ENCODE results near the gene RABL3.
"Not testable (repeated sequence)": the region's sequence is repeated elsewhere in the genome, so short reads cannot be mapped to it uniquely, and the experiment has no call there.

RABL3 gene

DNA sequence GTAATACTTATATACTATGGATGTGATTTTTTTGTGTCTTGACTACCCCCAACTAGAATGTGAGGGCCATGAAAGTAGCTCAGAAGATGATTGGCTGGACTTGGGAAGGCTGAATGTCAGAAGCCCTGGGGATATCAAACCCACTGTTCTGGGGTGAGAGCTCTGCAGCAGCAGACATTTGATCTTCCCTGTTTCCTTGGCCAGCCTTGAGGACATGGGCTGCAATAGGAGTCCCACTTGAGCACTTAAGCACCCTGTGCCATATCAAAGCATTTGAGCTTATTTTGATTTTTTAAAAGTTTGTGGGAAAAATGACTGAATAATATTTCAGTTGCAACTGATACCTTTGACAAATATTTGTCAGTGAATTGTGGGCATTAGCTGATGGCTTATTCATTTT is 21.9 kb upstream of the RABL3 start:
- peaks cover 43% of the 10 kb centered on the region for H3K4me1 Mint-ChIP-seq (ENCODE audit: low read depth)
- no peaks in the 10 kb centered on the region for H3K9me3 Mint-ChIP-seq
- H3K27ac Mint-ChIP-seq: peak overlapping the region; percentile 35

DNA sequence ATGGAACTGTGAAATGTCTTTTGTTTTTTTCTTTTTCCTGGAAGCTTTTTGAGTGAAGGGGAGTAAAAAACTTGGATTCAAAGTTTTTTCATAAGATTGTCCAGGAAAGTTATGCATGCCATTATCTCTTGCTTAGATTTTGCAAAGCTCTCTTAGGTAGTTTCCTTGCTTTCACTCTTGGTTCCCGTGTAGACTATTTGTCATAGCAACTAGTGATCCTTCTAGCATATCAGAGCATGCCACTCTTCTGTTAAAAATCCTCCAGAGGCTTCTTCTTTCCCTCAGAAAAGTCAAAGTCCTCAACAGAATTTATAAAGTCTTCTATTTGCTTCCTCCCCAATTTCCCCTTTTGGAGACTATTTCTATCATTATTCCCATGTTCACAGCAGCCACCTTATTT is 21.3 kb upstream of the RABL3 start:
- no peaks in the 10 kb centered on the region for H3K27me3 Mint-ChIP-seq
- H3K4me1 Mint-ChIP-seq (ENCODE audit: low read depth): peaks cover 47% of the 10 kb centered on the region

More for the DNA sequence above, 21.9 kb upstream of the RABL3 start:
- Mint-ChIP-seq H3K36me3 (ENCODE audit: low read depth) (peaks cover 25% of the 10 kb centered on the region), H3K4me3 (no peak overlapping the region), H3K27me3 (no peaks in the 10 kb centered on the region)
- intact Hi-C loops (cut with micrococcal nuclease): no loop called here

DNA sequence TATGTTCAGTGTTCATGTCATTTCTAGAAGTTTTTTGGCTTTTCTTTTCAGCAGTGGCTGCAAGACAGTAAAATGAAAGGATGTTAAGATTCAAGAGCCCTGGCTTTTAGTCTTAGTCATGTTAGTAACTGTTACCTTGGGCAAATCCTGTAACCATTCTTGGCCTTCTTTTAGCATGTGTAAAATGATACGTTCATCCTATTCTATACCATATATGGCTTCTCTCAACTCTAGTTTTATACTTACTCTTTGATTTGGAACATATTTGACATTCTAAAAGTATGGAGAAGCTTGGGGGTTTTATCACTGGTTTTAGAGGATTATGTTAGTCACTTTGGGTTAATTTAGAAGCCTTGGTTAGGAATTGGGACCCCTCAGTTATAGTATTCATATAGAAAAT is 20.3 kb upstream of the RABL3 start:
- Mint-ChIP-seq H3K27ac (no peak overlapping the region), H3K9me3 (no peaks in the 10 kb centered on the region), H3K36me3 (ENCODE audit: low read depth) (peaks cover 33% of the 10 kb centered on the region), H3K4me3 (no peak overlapping the region), H3K27me3 (no peaks in the 10 kb centered on the region), H3K4me1 (ENCODE audit: low read depth) (peaks cover 39% of the 10 kb centered on the region)
- intact Hi-C loops (cut with micrococcal nuclease): no loop called here

More for the DNA sequence above, 21.3 kb upstream of the RABL3 start:
- H3K27ac Mint-ChIP-seq: peak overlapping the region; percentile 35
- no peaks in the 10 kb centered on the region for H3K9me3 Mint-ChIP-seq
- intact Hi-C loops (cut with micrococcal nuclease): no loop called here
- H3K36me3 Mint-ChIP-seq (ENCODE audit: low read depth): peaks cover 31% of the 10 kb centered on the region
- no peak overlapping the region for H3K4me3 Mint-ChIP-seq

DNA sequence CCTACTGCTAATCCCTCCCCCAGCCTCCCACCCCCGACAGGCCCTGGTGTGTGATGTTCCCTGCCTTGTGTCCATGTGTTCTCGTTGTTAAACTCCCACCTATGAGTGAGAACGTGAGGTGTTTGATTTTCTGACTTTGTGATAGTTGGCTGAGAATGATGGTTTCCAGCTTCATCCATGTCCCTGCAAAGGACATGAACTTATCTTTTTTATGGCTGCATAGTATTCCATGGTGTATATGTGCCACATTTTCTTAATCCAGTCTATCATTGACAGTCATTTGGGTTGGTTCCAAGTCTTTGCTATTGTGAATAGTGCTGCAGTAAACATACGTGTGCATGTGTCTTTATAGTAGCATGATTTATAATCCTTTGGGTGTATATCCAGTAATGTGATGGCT is 16.2 kb upstream of the RABL3 start:
- not testable (repeated sequence) for H3K9me3 Mint-ChIP-seq, H3K27me3 Mint-ChIP-seq, H3K27ac Mint-ChIP-seq, H3K4me3 Mint-ChIP-seq
- intact Hi-C loops (cut with micrococcal nuclease): loop anchor here (10.0 kb wide), 1 partner anchor 414 kb away; the partner anchor contains the start of gene LRRC58
- Mint-ChIP-seq H3K4me1 (ENCODE audit: low read depth) (peaks cover 35% of the 10 kb centered on the region), H3K36me3 (ENCODE audit: low read depth) (peaks cover 44% of the 10 kb centered on the region)

DNA sequence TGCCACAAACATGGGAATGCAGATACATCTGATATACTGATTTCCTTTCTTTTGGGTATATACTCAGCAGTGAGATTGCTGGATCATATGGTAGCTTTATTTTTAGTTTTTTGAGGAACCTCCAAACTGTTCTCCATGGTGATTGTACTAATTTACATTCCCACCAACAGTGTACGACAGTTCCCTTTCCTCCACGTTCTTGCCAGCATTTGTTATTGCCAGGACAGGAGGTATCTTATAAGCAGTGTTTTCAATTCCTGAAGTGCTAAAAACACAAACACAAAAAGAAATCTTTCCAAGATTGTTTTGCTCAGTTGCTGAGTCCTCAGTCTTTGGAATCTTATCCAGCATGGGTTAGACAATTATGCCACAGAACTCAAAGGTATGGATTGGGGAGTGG is 13.7 kb upstream of the RABL3 start:
- no peaks in the 10 kb centered on the region for H3K9me3 Mint-ChIP-seq
- peaks cover 35% of the 10 kb centered on the region for H3K4me1 Mint-ChIP-seq (ENCODE audit: low read depth)
- no peaks in the 10 kb centered on the region for H3K27me3 Mint-ChIP-seq
- intact Hi-C loops (cut with micrococcal nuclease): loop anchor here (10.0 kb wide), 1 partner anchor 411 kb away; the partner anchor contains the start of gene LRRC58
- peaks cover 60% of the 10 kb centered on the region for H3K36me3 Mint-ChIP-seq (ENCODE audit: low read depth)
- H3K4me3 Mint-ChIP-seq: no peak overlapping the region
- H3K27ac Mint-ChIP-seq: peak overlapping the region; percentile 32

DNA sequence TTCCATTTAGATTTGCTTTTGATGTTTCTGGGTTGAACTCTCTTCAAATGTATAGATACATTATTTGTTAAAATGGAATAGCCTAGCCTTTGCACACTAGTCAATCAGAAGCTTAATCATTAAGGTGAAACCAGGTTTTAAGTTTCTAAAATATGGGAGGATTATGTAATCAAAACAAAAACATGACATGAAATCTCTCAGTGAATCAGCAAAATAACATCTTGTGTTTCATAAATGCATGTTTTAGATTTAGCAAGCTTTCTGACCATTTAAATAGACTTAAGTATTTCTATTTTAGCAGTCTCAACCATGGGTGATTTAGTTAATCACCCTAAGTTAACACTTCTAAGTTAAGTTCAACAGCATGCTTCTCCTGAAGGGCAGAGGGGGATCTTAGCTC is 11.5 kb upstream of the RABL3 start:
- Mint-ChIP-seq H3K27me3 (no peaks in the 10 kb centered on the region), H3K36me3 (ENCODE audit: low read depth) (peaks cover 63% of the 10 kb centered on the region), H3K4me3 (no peak overlapping the region), H3K4me1 (ENCODE audit: low read depth) (peaks cover 19% of the 10 kb centered on the region), H3K27ac (no peak overlapping the region), H3K9me3 (no peaks in the 10 kb centered on the region)
- intact Hi-C loops (cut with micrococcal nuclease): loop anchor here (5.0 to 10.0 kb wide), 2 partner anchors 33 to 409 kb away; partner anchors contain the start of gene LRRC58

DNA sequence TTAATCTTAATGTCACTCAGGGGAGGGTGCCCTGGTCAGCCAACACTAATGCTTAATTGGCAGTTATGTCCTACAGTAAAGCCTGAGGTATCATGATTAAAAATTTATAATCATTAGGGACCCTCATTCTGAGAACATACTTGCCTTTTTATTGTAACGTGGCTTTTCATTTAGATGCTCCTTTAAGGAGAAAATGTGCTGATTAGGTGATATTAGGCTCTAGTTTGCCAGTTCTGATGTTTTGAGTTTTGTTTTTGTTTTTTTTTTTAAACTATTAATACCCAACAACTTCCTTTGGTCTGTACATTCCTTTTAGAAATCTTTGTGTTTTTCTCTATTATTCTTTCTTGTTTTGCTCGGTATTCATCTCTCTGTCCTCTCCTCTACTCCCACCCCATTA is 10.5 kb upstream of the RABL3 start:
- H3K27me3 Mint-ChIP-seq: no peaks in the 10 kb centered on the region
- intact Hi-C loops (cut with micrococcal nuclease): loop anchor here (5.0 to 10.0 kb wide), 2 partner anchors 34 to 408 kb away; partner anchors contain the start of gene LRRC58
- no peak overlapping the region for H3K4me3 Mint-ChIP-seq
- H3K36me3 Mint-ChIP-seq (ENCODE audit: low read depth): peaks cover 53% of the 10 kb centered on the region
- peaks cover 19% of the 10 kb centered on the region for H3K4me1 Mint-ChIP-seq (ENCODE audit: low read depth)
- no peaks in the 10 kb centered on the region for H3K9me3 Mint-ChIP-seq
- no peak overlapping the region for H3K27ac Mint-ChIP-seq

DNA sequence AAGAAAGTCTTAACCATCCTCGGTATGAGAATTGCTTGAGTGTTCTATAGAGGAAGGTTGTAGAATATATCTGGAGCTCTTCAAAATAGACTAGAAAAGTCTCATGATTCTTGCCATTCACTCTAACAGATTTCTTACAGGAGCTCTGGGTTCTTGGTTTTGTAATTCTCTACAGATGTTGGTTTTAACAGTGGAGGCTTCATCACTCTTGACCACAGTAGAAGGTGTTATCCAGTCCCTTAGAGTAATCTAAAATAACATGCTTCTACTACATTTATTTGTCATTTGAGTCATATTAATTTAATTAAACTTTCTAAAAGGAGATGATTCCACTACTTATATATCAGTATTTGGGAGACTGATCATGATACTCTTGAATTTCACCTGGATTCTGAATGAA is 9.9 kb upstream of the RABL3 start:
- Mint-ChIP-seq H3K36me3 (ENCODE audit: low read depth) (peaks cover 47% of the 10 kb centered on the region), H3K4me1 (ENCODE audit: low read depth) (peaks cover 19% of the 10 kb centered on the region), H3K9me3 (no peaks in the 10 kb centered on the region), H3K27ac (no peak overlapping the region), H3K4me3 (no peak overlapping the region), H3K27me3 (no peaks in the 10 kb centered on the region)
- intact Hi-C loops (cut with micrococcal nuclease): loop anchor here (5.0 to 10.0 kb wide), 2 partner anchors 35 to 407 kb away; partner anchors contain the start of gene LRRC58

DNA sequence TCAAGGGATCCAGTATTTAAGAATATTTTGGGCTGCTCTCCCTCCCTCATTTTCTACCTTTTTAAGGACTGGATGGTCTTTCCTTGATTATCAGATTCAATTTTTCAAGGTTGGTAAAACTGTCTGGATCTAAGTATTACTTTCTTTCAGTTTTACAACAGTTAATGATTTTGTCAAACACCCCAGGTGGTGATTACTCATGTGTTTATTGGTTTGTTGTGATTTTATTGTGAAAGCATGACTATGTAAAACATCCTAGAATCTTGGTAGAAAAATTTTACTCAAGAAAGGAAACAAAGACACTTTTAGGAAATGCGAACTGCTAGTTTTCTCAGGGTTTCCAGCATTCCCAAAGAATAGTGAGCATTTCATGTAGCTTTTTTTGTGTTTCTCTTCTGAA is 7.5 kb upstream of the RABL3 start:
- no peaks in the 10 kb centered on the region for H3K27me3 Mint-ChIP-seq
- no peak overlapping the region for H3K27ac Mint-ChIP-seq
- H3K4me1 Mint-ChIP-seq (ENCODE audit: low read depth): peaks cover 18% of the 10 kb centered on the region
- H3K4me3 Mint-ChIP-seq: no peak overlapping the region
- intact Hi-C loops (cut with micrococcal nuclease): loop anchor here (5.0 to 10.0 kb wide), 2 partner anchors 37 to 405 kb away; partner anchors contain the start of gene LRRC58
- H3K9me3 Mint-ChIP-seq: no peaks in the 10 kb centered on the region
- peaks cover 34% of the 10 kb centered on the region for H3K36me3 Mint-ChIP-seq (ENCODE audit: low read depth)

DNA sequence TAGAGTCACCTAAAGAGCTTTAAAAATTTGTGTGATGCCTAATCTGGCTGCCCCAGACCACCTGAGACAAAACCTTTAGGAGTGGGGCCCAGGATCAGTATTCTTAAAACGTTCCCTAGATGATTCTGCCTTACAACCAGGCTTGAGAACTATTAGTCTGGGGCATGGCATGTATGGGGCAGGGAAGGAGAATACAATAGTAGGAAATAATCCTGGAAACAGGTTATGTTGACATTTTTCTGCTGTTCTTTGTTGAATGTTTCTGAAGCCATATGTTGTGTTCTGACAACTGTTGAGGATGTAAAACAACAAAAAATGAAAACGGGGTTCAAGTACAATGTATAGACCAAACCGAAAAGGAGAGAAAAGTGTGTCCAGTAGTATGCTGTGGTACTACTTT is 3.1 kb upstream of the RABL3 start:
- H3K36me3 Mint-ChIP-seq (ENCODE audit: low read depth): peaks cover 28% of the 10 kb centered on the region
- no peak overlapping the region for H3K27ac Mint-ChIP-seq
- no peaks in the 10 kb centered on the region for H3K27me3 Mint-ChIP-seq
- peaks cover 34% of the 10 kb centered on the region for H3K4me1 Mint-ChIP-seq (ENCODE audit: low read depth)
- H3K4me3 Mint-ChIP-seq: no peak overlapping the region
- H3K9me3 Mint-ChIP-seq: no peaks in the 10 kb centered on the region
- intact Hi-C loops (cut with micrococcal nuclease): no loop called here

DNA sequence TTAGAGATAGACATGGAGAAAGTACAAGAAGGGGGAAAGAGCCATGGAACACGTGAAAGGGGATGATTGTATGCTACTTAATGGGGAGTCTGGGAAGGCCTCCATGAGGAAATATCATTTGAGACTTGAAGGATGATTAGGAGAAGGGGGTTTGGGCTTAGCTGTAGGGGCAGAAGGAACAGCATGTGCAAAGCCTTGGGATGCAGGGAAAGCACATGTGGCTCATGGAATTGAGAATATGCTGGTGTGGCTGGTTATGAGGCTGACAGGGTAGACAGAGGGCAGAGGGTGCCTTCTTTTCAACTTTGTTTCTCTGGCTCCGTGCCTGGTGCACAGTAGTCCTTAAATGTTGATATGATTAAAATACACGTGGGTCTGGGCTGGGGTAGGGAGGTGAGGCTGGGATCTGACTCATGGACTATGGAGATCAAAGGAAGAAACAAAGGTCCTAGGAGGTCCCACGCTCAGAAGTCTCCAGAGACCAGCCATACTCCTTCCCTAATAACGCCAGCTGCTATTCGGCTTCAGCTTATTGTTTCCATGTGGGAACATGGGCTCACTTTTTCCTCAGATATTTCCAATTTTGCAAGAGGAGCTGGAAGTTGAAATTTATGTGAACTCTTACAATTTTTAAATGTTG is 1.4 kb upstream of the RABL3 start:
- no peaks in the 10 kb centered on the region for H3K9me3 Mint-ChIP-seq
- intact Hi-C loops (cut with micrococcal nuclease): loop anchor here (2.0 to 5.0 kb wide), 2 partner anchors 39 to 55 kb away; no protein-coding TSS in a partner anchor
- peaks cover 25% of the 10 kb centered on the region for H3K36me3 Mint-ChIP-seq (ENCODE audit: low read depth)
- H3K4me3 Mint-ChIP-seq: peak overlapping the region; percentile 93
- H3K27ac Mint-ChIP-seq: peak overlapping the region; percentile 97
- H3K27me3 Mint-ChIP-seq: no peaks in the 10 kb centered on the region
- H3K4me1 Mint-ChIP-seq (ENCODE audit: low read depth): peaks cover 34% of the 10 kb centered on the region

DNA sequence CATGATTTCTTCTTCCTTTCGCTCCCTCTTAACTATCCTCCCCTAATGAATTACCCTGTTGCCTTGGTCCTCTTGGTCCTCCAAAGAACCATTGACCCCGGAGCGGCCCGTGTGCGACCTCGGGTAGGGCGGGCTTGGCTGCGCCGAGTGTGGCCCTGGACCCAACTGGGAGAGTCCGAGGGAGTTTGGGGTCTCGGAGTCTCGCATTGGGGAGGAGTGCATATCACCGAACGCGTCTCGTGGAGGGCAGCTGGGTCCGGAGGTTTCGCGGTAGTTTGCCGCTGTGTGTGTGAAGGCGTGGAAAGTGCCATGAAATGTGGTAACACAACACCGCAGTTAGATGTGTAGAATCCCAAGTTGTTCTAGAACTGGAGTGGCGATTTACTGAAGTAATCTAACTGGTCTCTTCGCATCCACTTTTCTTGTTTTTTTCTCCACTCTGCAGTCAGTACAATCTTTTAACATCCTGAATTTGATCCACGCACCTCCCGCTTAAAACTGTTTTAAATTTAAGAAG is 591 bp upstream of the RABL3 start:
- Mint-ChIP-seq H3K9me3 (peaks cover 5% of the 10 kb centered on the region), H3K4me1 (ENCODE audit: low read depth) (peaks cover 34% of the 10 kb centered on the region), H3K4me3 (peak overlapping the region; percentile 93), H3K27me3 (no peaks in the 10 kb centered on the region), H3K36me3 (ENCODE audit: low read depth) (peaks cover 30% of the 10 kb centered on the region), H3K27ac (peak overlapping the region; percentile 97)
- intact Hi-C loops (cut with micrococcal nuclease): loop anchor here (1.0 to 5.0 kb wide), 3 partner anchors 39 to 147 kb away; partner anchors contain the start of gene NDUFB4

DNA sequence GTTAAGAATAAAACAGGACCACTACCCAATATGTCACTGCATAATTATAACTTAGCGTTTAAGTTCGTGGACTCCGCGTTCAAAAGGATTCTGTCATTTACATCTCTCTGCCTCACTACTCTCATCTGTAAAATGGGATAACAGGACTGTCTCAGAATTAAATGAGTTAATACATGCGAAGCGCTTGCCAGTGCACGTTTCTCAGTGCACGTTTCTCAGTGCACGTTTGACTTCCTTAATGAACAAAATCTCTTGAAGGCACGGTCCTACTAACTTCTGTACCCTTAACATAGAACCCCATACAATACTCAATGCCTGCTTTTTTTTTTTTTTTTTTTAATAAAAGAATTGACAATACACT is 499 bp downstream of the RABL3 start:
- intact Hi-C loops (cut with micrococcal nuclease): loop anchor here (1.0 to 5.0 kb wide), 3 partner anchors 40 to 146 kb away; partner anchors contain the start of gene NDUFB4
- Mint-ChIP-seq H3K4me3 (peak overlapping the region; percentile 93), H3K27me3 (no peaks in the 10 kb centered on the region), H3K9me3 (peaks cover 16% of the 10 kb centered on the region), H3K4me1 (ENCODE audit: low read depth) (peaks cover 34% of the 10 kb centered on the region), H3K27ac (peak overlapping the region; percentile 97), H3K36me3 (ENCODE audit: low read depth) (peaks cover 41% of the 10 kb centered on the region)

DNA sequence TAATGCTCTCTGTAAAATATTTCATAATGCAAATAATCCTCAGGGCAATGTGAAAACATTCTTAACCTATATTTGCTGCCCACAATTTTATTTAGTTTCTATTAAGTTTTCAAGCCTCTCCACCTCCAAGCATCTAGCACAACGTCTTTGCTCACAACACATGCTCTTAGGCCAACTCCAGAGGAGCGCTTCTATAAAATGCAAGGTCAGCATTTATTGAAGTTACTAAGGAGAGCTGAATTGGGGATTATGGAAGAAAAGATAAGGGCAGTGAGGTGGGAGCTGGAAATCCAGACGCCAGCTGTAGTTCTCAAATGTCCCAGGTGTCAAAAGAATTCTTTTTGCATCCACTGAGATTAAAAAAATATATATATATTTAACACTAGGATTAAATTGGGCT is 996 bp downstream of the RABL3 start:
- intact Hi-C loops (cut with micrococcal nuclease): loop anchor here (5.0 kb wide), 1 partner anchor 41 kb away; no protein-coding TSS in a partner anchor
- Mint-ChIP-seq H3K27ac (peak overlapping the region; percentile 97), H3K4me3 (peak overlapping the region; percentile 93), H3K27me3 (no peaks in the 10 kb centered on the region), H3K4me1 (ENCODE audit: low read depth) (peaks cover 30% of the 10 kb centered on the region), H3K9me3 (peaks cover 21% of the 10 kb centered on the region), H3K36me3 (ENCODE audit: low read depth) (peaks cover 42% of the 10 kb centered on the region)

Measured in dendritic cell treated with granulocyte-macrophage colony-stimulating factor and Interleukin-4, amounts not matched to agents 40 ng/mL and 50 ng/mL, for 4 days (primary cell).